Colon (tissue), 2 donors: Measurements from ENCODE around the gene DTNB.

Experiments
- FAIRE-seq: peaks from 2 replicates; lab custom pipeline; 2012; peaks lifted over from hg19 to GRCh38; lab: Jason Lieb, UNC
- donor health status: control.
- donor health status: control.

DTNB gene

DNA sequence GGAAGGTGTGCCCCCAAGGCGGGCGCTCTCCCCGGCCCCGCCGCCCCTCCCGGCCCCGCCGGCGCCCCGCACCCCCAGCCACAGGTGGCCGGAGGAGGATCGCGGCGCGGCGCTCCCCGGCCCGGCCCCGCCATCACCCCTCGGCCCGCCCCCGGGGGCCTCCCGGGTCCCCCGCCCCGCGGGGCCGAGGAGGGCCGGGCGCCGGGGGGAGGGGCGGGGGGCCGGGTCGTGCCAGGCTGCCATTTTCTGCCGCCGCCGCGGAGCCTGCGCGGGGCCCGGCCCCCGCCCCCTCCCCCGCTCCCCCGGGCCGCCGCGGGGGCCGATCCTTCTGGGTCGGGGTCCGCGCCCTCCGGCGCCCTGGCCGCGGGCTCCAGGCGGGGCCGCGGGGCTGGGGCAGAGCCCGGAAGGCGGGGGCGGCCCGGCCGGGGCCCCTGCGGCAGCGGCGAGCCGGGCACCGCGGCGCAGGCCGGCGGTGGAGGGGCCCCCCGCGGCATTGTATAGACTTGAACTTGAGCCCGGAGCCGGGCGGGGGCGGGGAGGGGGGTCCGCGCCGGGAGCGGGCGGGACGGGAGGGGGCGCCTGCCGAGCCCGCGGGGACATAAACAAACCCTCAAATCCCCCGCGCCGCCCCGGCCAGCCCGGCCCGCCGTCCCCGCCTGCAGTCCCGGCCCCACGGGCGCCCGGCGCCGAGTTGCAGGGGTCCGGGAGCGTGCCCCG lies 332.2 kb downstream of the DTNB start:
- no peak for FAIRE-seq

DNA sequence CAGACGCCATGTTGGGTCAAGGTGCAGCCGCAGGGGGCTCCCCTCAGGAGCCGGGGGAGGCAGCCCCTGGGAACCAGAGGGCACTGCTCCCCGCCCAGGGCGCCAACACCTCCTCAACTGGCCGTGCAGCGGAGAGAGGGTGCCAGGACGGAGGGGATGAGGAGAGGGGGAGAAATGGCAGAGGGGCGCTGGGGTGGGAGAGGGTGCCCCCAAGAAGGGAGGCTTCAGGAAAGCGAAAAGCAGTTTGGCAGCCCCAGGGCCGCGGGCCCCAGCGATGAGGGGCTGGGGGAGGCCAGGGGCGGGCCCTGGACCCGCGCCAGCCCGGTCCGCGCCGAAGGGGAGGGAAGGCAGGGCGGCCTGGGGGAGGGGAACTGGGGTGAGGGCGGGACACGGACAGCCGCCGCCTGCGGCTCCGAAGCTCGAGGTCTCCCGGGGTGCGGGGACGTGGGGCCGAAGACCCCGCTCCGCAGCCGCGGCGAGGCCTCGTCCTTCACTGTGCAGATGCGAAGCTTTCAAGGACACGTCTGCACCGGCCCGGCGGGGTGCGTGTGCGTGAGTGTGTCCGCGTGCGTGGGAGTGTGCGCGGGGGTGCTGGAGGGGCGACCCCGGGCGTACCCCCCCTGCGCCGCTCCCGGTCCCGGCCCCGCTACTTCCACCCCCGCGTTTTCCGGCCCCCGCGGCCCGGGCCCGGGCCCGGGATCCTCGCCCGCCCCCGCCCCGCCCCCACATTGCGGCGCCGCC lies 333.0 kb downstream of the DTNB start:
- FAIRE-seq, result no peak

DNA sequence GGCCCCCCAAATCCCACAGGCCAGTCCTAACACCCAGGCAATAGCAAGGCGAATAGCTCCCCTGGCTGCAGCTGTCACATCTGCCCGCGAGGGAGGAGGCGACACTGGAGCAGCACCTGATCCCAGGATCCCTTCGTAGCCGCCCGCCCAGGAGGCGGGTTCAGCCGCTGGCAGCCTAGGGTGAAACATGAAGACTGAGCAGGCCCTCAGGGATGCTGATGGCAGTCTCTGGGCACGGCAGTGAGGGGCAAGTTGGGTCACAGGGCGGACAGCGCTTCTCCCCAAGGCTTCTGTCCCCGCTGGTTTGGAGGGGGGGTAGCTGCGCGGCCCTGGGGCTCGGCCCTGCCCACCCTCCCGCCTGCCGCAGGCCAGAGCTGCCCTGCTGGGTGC lies 333.6 kb downstream of the DTNB start:
- FAIRE-seq, result no peak

DNA sequence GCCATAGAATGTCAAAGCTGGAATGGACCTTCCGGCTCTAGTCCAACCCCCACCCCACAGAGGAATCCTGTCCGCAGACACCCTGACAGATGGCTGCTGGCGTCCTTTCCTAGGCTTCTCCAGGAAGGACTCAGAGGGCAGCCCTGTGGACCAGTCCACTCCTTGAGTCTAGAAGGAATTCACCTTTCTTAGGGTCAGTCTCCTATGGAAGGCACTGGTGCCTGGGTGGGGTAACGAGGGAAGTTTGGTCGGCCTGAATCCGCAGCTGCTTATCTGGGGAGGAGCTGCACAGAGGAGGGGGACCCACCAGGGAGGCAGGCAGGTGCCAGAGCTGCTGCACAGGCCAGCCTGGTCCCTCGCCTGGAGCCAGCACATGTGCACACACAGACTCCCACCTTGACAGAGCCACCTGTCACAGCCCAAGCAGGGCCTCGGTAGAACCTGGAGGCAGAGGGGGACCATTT lies 334.1 kb downstream of the DTNB start:
- FAIRE-seq, result no peak

DNA sequence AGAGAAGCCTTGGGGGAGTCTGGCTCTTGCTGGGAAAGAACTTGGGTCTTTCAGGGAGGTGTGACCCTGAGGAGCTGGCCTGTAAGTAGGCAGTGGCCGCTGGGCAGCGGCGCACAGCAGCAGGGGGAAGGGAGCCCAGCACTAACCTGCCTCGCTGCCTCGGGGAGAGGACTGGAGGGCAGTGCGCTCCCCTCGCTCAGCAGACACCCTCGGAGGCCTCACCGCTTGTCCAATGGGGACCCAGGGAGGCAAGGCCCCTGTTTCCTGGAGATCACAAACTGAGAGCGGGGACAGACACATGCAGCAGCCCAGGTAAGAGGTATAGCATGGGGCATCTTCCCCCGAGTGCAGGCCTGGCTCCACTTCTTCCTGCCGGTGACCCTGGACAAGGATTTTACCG lies 335.0 kb downstream of the DTNB start:
- no peak for FAIRE-seq

DNA sequence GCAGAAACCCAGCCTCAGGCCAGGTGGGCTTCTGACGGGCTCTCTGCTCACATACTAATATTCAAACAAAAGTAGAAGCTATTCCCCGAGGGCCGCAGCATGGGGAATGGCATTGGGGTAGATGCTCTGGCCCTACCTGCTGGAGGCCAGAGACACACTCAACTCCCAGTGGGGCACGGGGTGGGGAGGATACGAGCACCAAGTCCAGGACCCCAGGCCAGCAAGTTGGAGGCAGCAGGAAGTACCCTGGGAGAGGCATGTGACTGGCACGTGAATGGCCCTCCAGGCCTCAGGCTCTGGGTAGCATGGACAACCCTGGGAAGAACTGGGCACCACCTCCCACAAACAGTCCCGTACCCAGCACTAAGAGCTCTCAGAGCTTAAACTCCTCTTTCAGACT lies 335.5 kb downstream of the DTNB start:
- no peak for FAIRE-seq

DNA sequence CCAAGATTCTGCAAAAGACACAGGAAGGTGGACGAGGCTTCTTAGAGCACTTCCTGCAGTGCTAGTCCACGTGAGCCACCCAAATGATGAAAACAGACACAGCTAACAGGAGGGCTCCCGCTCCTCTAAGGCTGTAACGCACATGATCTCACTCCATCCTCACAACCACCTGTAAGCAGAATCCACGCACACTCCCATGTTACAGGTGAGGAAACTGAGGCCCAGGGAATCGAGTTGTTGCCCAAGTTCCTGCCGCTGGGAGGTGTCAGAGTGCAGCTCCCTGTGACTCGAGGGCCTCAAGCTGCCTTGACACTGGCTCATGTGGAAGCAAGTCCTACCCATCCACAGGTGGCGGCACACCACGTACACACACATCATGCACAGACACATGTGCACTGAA lies 336.1 kb downstream of the DTNB start:
- no peak for FAIRE-seq

DNA sequence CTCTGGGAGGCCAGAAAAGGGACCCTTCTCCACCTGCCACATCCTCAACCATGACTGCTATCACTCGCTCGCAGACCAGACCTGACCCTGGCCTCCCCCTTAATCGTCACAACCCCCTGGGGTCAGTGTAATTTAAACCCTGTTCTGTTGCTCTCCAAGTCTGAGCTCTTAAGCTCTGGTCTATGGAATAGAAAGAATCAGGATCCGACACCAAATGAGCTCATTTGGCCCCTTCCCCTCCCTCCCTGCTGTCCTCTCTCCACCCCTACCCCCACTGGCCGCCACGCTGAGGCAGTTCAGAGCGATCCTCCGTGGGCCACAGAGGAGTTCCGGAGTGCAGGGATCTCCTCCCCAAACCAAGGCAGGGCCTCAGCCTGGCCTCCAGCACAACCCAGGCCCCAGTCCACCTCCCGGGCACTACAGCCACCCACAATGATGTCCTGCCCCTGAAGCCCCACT lies 337.0 kb downstream of the DTNB start:
- FAIRE-seq, result no peak

DNA sequence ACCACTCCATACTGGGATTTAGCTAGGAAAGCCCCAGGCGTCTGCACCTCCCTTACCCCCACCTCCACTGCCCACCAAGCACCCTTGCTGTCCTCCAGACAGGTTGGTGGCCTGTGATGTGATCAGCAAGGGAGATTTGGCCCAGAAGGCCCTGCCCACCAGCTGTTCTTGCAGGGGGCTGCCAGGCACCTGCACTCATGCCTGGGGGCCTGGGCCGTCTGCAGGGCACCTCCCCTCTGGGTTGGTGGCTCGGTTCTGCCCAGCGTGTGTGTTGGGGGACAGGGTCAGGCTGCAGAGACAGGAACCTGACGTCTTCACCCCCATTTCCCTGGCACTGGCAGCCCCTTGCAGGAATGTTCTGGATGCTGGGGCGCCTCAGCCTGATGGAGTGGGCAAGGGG lies 337.4 kb downstream of the DTNB start:
- FAIRE-seq, result no peak

DNA sequence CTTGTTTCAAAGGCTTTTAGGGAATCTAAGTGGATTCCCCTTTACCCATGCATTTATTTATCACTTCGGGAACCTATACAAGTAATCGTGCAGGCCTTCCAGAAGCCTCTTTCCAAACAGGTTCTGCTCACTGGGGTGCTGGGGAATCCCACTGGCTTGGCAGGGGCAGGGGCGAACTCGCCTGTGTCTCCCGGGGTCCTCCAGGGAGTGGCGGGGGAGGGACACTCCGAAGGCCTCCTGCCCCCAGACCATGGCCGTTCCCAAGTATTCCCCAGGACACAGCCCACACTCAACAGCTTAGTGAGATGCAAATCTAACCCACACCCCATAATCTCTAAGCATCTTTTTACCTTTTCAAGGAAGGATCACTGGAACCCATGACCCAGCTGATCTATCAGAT lies 338.2 kb downstream of the DTNB start:
- FAIRE-seq, result no peak

DNA sequence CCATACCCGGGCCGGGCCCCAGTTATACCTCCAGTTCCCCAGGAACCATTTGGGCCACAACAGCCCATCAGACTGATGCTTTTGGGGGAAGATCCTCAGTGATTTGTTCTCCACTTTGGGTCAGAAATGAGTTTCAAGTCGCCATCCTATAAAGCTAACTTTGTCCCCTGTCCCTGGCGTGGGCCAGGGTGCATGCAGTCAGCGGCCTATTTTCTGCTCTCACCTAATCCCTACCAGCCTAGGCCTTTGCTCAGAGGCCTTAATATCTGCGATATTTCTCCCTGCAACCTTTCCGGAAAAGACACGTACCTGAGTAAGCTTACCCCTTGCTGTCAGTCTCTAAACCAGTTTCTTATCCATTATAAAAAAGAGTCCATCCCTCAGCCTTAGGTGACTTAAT lies 338.9 kb downstream of the DTNB start:
- no peak for FAIRE-seq

DNA sequence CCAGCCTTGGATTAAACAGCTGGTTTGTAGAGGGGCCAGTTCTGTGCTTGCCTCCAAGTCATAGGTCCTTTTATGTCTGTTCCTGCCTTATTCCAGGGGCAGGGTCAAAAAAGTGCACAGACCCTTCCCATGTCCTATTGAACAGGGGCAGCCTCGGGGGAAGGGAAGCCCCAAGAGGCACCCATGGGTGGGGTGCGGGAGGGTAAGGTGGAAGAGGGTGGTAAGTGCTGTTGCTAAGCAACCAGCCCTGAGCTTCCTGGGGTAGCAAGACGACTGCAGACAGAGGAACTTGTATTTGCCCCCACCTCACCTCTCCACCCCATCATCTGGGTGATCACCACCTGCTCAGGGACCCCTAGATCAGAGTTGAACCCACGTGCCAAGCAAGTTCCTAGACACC lies 339.4 kb downstream of the DTNB start:
- FAIRE-seq, result no peak

DNA sequence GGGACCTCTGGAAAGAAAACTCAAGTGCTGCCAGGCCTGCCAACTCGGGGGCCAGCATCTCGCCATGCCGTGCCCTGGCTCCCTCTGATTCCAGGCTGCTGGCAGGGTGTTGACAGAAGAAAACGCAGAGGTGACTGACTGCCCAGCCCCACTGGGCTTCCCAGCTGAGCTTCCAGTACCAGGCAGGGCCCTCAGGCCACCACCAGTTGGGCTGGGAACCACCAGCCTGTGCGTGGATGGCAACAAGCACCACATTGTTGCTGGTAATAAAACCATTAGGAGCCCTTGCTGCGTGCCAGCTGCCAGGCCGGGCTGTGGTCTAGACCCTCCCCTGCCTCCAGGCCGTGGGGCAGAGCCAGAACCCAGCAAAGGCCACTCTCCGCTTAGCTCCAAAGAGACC lies 340.8 kb downstream of the DTNB start:
- FAIRE-seq, result no peak

DNA sequence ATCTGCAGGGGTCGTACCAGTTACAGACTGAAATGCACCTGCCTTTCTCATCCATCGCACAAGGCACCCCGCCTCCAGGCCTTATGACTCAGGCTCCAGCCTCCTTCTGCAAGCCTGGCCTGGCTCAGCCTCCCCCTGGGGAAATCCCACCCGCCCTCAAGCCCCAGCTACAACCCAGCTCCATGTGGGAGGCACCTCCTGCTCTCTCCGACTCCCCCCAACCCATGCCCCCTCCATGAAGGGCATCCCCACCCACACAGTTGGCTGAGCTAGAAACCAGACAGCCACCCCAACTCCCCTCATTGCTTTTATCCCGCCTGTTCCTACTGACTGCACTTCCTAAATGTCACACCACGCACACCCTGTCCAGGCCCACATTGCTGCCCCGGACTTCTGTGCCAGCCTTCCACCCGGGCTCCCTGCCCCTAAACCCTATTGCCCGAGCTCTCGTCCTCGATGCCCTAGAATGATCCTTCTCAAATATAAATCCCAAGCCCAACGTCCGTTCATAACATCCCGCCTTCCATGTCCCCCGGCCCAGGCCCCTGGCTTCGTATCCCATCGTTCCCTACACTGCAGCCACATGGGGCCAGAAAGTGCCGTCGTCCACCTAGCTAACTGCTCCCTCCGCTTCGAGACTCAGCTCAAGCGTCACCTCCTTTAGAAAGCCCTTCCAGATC lies 341.6 kb downstream of the DTNB start:
- no peak for FAIRE-seq

DNA sequence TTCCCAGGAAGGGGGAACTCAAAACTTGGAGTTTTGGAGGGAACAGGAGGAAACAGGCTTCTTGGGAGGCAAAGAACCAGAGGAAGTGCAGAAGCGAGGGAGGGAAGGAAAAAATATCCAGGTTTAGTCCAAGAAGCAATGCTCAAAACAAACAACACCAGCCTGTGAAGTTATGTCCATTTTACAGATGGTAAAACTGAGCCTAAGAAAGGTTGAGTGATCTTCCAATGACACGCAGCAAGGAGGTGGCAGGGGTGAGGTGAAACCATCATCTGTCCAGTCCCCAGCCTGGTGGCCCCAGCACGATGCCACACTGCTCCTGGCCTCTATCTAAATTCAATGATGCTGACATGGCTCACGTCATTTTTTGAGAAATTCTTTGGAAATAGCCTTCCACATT lies 342.4 kb downstream of the DTNB start:
- FAIRE-seq, result no peak

DNA sequence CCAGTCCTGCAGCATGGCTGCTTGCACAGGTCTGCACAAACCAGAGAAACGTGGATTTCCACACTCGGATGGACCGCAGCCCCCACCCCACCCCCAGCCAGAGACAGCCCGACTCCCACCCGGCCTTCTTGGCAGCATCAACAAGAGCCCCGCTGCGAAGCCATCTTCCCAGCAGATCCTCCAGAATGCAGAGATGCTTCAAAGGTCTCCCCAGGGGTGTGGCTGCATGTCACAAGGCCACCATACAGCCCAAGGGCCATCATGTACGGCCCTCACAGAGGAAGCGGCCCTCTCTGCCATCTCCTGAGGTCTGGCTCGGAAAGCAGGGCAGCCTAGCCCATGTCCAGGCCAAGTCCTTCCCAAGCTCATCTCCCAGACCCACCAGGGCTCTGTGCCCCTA lies 343.1 kb downstream of the DTNB start:
- FAIRE-seq, result no peak

DNA sequence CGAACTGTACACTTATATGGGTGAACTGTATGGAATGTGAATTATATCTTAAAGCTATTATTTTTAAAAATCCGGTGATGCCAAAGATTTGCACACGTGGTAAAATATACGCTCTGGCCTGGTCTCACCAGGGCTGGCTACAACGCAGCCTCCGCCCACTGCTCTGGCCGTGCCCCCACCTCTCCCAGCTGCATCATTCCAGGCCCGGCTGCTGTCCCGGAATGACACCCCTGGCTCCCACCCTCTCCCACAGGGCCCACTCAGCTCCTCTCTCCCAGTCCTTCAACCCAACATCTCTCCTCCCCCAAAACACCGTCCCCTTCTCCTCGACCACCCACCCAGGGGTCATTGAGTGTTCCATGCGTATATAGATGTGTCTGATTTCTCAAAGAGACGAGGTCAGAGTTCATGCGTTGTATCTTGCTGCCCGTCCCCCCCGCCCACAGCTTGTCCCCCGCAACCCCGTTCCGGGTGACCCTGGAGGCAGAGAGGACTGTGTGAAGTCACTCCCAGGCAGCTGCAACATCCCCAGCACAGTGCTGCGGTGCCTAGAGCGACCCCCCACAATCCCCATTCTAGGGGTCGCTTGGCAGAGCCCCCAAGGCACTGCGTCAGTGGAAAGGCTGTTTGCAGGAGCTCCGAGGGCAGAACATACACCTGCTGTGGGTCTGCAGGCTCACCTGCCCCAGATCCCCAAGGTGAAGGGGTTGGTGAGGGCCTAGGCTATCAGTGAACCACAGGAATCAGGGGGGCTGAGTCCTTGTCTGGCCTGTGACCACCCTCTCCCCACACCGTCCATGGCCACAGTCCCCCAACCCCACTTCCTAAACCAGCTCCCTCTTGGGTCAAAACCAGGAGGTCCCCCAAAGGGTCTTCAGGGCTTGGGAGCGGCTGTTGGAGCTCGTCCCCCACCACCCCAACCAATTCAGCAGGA lies 345.0 kb downstream of the DTNB start:
- no peak for FAIRE-seq
